ENCODE measurements around the gene PHOSPHO1. TPM values are rescaled to one million over a fixed set of nuclear protein-coding genes. Genes with fewer than 3 reads are reported as not detected.

Gene PHOSPHO1, protein sequence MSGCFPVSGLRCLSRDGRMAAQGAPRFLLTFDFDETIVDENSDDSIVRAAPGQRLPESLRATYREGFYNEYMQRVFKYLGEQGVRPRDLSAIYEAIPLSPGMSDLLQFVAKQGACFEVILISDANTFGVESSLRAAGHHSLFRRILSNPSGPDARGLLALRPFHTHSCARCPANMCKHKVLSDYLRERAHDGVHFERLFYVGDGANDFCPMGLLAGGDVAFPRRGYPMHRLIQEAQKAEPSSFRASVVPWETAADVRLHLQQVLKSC
- 0.54 TPM for total RNA-seq (2021; ENCODE audit: unreplicated experiment)
- 0.34 TPM for polyA plus RNA-seq (2012; ENCODE audit: insufficient read length)
- Bru-seq, nascent RNA, result percentile 16 among the genes with signal in this experiment
- percentile 14 among the genes with signal in this experiment for BruChase-seq, experiment 1, labeled RNA remaining after a 2-hour chase
- BruChase-seq, experiment 2, labeled RNA remaining after a 6-hour chase, result percentile 15 among the genes with signal in this experiment
- long read RNA-seq, partial matches to known transcripts, result 0 of 1 reads
- long read RNA-seq, other reads (novel, unspliced or antisense), result 0 of 1 reads

DNA sequence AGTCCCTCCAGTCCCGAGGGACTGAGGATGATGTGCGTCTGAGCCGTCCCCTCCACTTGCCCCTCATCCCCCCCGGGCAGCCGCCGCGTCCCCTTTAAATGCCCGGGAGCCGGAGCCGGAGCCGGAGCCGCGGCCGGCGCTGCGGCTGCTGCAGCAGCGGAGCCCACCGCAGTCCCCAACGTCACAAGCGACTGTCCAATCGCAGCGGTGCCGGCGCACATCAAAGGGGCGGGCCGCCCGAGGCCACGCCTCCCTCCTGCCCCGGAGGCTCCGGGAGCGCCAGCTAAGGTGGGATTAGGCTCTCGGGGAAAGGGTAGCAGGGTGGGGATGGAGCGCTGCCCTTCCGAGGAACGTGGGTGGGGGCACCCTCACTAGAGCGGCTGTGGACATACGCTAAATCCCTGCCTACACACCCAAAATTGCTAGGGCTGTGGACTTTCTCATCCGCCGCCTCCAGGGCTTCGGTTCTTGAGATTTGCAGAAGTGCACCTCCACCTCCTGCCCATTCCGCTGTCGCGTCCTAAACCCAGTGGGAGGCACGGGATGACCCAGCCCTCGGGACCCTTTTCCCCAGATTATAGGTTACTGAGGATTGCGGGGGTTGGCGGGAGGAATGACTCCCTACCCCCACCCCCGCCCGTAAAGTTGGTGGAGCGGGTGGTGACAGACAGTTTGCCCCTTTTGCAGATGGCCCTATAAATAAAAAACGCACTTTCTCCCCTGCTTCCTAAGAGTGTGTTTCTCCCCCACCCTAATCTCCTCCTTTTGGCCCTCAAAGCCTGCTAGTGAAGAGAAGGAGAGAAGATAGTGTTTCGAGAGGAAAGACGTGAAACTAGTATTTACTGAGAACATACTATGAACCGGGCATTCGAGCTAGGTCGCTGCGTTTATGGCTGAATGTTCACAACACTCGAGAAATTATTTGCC is at the start of gene PHOSPHO1:
Gene PHOSPHO1 (minus strand): TSS at position 152 of the 927 bp plus-strand sequence. CDS start 4,096 bp downstream, outside the sequence.
- no TSS peak for BruUV-seq (replicated peaks)
- ATAC-seq, result peak; percentile 95
- POLR2A ChIA-PET, result no interaction called here
- Histone ChIP-seq H3K4me3 (ENCODE audit: low read depth in 2 of 2, low read length in 2 of 2) (peak within 1 kb of the TSS; percentile 61 to 86), H3K36me3 (ENCODE audit: control insufficient read depth, insufficient read depth, low read length) (no peaks in the 10 kb centered on the region; the same call in 1 of the 2 replicates), H3K9me3 (ENCODE audit: control insufficient read depth, insufficient read depth, low read depth, low read length) (no peaks in the 10 kb centered on the region), H3K4me1 (ENCODE audit: control insufficient read depth, insufficient read depth, low read length) (peaks cover 10% of the 10 kb centered on the region), H3K27ac (ENCODE audit: low read length) (no peak within 1 kb of the TSS; the same call in 1 of the 2 replicates), H3K27me3 (ENCODE audit: control insufficient read depth, insufficient read depth, low read length) (peaks cover 5% of the 10 kb centered on the region; the same call in 1 of the 2 replicates)
- intact Hi-C loops (cut with micrococcal nuclease; ENCODE audit: unreplicated experiment) (loop anchor here (2.0 kb wide), 1 partner anchor 68 kb away; no protein-coding TSS in a partner anchor), in situ Hi-C loops (cut with HindIII; ENCODE audit: low pct_unique_long_range_greater_than_20kb, low sequenced_read_pairs) (no loop called here)
- TF ChIP-seq, protein P1, sequence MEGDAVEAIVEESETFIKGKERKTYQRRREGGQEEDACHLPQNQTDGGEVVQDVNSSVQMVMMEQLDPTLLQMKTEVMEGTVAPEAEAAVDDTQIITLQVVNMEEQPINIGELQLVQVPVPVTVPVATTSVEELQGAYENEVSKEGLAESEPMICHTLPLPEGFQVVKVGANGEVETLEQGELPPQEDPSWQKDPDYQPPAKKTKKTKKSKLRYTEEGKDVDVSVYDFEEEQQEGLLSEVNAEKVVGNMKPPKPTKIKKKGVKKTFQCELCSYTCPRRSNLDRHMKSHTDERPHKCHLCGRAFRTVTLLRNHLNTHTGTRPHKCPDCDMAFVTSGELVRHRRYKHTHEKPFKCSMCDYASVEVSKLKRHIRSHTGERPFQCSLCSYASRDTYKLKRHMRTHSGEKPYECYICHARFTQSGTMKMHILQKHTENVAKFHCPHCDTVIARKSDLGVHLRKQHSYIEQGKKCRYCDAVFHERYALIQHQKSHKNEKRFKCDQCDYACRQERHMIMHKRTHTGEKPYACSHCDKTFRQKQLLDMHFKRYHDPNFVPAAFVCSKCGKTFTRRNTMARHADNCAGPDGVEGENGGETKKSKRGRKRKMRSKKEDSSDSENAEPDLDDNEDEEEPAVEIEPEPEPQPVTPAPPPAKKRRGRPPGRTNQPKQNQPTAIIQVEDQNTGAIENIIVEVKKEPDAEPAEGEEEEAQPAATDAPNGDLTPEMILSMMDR (IDR thresholded peaks at IDR 0.05), result no peak
- TF ChIP-seq, protein P2, sequence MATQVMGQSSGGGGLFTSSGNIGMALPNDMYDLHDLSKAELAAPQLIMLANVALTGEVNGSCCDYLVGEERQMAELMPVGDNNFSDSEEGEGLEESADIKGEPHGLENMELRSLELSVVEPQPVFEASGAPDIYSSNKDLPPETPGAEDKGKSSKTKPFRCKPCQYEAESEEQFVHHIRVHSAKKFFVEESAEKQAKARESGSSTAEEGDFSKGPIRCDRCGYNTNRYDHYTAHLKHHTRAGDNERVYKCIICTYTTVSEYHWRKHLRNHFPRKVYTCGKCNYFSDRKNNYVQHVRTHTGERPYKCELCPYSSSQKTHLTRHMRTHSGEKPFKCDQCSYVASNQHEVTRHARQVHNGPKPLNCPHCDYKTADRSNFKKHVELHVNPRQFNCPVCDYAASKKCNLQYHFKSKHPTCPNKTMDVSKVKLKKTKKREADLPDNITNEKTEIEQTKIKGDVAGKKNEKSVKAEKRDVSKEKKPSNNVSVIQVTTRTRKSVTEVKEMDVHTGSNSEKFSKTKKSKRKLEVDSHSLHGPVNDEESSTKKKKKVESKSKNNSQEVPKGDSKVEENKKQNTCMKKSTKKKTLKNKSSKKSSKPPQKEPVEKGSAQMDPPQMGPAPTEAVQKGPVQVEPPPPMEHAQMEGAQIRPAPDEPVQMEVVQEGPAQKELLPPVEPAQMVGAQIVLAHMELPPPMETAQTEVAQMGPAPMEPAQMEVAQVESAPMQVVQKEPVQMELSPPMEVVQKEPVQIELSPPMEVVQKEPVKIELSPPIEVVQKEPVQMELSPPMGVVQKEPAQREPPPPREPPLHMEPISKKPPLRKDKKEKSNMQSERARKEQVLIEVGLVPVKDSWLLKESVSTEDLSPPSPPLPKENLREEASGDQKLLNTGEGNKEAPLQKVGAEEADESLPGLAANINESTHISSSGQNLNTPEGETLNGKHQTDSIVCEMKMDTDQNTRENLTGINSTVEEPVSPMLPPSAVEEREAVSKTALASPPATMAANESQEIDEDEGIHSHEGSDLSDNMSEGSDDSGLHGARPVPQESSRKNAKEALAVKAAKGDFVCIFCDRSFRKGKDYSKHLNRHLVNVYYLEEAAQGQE (IDR thresholded peaks at IDR 0.05; ENCODE audit: insufficient read depth in 1 of 2, low read depth in 2 of 2, low read length in 1 of 2), result no peak
- peak; percentile 100 for TF ChIP-seq TCF7L2 (IDR thresholded peaks at IDR 0.05; ENCODE audit: low read depth, low read length)
- no peak for TF ChIP-seq SIN3A (IDR thresholded peaks at IDR 0.05; ENCODE audit: borderline replicate concordance, insufficient read depth, low read depth, low read length)
- TF ChIP-seq POLR2AphosphoS5 (IDR thresholded peaks at IDR 0.05; ENCODE audit: low read depth, low read length), result no peak
- no peak for DNase-seq (ENCODE audit: low read depth, low spot score)
- CTCF ChIA-PET, result interaction anchor here (0.5 to 1.2 kb wide), 3 partner anchors 18 to 327 kb away, joined by 3 to 6 read pairs (median 5); no protein-coding TSS in a partner anchor

DNA sequence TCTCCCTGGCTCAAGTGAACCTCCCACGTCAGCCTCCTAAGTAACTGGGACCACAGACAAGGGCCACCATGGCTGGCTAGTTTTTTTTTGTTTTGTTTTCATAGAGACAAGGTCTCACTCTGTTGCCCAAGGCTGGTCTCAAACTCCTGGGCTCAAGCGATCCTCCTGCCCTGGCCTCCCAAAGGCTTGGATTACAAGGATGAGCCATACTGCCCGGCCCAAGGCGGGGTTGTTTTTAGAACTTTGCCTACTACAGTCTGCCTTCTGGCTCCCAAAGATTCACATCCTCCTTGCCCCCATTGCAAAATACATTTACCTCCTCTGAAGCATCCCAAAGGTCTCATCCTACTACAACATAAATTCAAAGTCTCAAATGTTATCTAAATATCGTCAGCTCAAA is 49.5 kb upstream of the PHOSPHO1 start:
- H3K9me3 ChIP-seq (ENCODE audit: control insufficient read depth, insufficient read depth, low read depth, low read length), result no peaks in the 10 kb centered on the region
- TF ChIP-seq, protein P2 (IDR thresholded peaks at IDR 0.05; ENCODE audit: insufficient read depth in 1 of 2, low read depth in 2 of 2, low read length in 1 of 2), result no peak
- TF ChIP-seq POLR2AphosphoS5 (IDR thresholded peaks at IDR 0.05; ENCODE audit: low read depth, low read length) (no peak), TCF7L2 (IDR thresholded peaks at IDR 0.05; ENCODE audit: low read depth, low read length) (no peak), SIN3A (IDR thresholded peaks at IDR 0.05; ENCODE audit: borderline replicate concordance, insufficient read depth, low read depth, low read length) (no peak)
- TF ChIP-seq, protein P1 (IDR thresholded peaks at IDR 0.05), result no peak
- H3K27ac ChIP-seq (ENCODE audit: low read length), result no peak overlapping the region
- H3K4me1 ChIP-seq (ENCODE audit: control insufficient read depth, insufficient read depth, low read length), result no peaks in the 10 kb centered on the region
- in situ Hi-C loops (cut with HindIII; ENCODE audit: low pct_unique_long_range_greater_than_20kb, low sequenced_read_pairs), result no loop called here
- CTCF ChIA-PET, result interaction anchor here (0.6 to 0.7 kb wide), 2 partner anchors 100 to 228 kb away, joined by 3 to 11 read pairs; no protein-coding TSS in a partner anchor
- no peaks in the 10 kb centered on the region for H3K27me3 ChIP-seq (ENCODE audit: control insufficient read depth, insufficient read depth, low read length)
- BruUV-seq (replicated peaks), result no TSS peak
- DNase-seq (ENCODE audit: low read depth, low spot score) (no peak), ATAC-seq (no peak)
- H3K4me3 ChIP-seq (ENCODE audit: low read depth in 2 of 2, low read length in 2 of 2), result no peak overlapping the region
- POLR2A ChIA-PET, result interaction anchor here (0.6 kb wide), 1 partner anchor 268 kb away, joined by 6 read pairs; no protein-coding TSS in a partner anchor
- no peaks in the 10 kb centered on the region for H3K36me3 ChIP-seq (ENCODE audit: control insufficient read depth, insufficient read depth, low read length)
- intact Hi-C loops (cut with micrococcal nuclease; ENCODE audit: unreplicated experiment), result no loop called here

Data from Panc1 (cell line).